Lower lobe of right lung (tissue), 2 donors: ENCODE data around the gene ANKS1B. TPM values are rescaled to one million over a fixed set of nuclear protein-coding genes. Genes with fewer than 3 reads are reported as not detected.
"Not testable (repeated sequence)": the region's sequence is repeated elsewhere in the genome, so short reads cannot be mapped to it uniquely, and the experiment has no call there.

Experiments
- ATAC-seq, 2 donors: fragments of 200-7000 bp; cut with Tn5 transposase; one replicate each; pipeline ENCODE4 v1.9.1; 2020 to 2022; ENCODE audit warnings: mild to moderate bottlenecking in 2 of 2, moderate library complexity in 2 of 2
- DNase-seq: peaks from one replicate; pipeline ENCODE4 v3.0.0-alpha.2; 2020
- H3K27ac ChIP-seq: fragments of 200-600 bp; one replicate; pipeline ENCODE4 v1.8.0; 2022
- H3K27me3 ChIP-seq: fragments of 200-600 bp; one replicate; pipeline ENCODE4 v1.8.0; 2022; ENCODE audit warnings: low read depth
- H3K36me3 ChIP-seq: fragments of 200-600 bp; one replicate; pipeline ENCODE4 v1.8.0; 2022; ENCODE audit warnings: mild to moderate bottlenecking
- H3K4me1 ChIP-seq: fragments of 200-600 bp; one replicate; pipeline ENCODE4 v1.8.0; 2022
- H3K4me3 ChIP-seq: fragments of 200-600 bp; one replicate; pipeline ENCODE4 v1.8.0; 2022; ENCODE audit warnings: mild to moderate bottlenecking
- H3K9me3 ChIP-seq: fragments of 200-600 bp; one replicate; pipeline ENCODE4 v1.8.0; 2022
- intact Hi-C: fragments of 100-400 bp; cut with DNase I; formaldehyde crosslinking; loops from one replicate; pipeline ENCODE4 v1.11.0; 2022
- total RNA-seq: library from RNA; stranded (reverse); fragmentation: NEBNext Ultra II Directional; extraction: Animal tissue kit (Norgen Biotek cat#: 25700); gene quantifications from one replicate; pipeline ENCODE4 v1.2.1, GENCODE V29; 2021
- TF ChIP-seq, protein P1 (sequence below): fragments of 200-600 bp; IDR thresholded peaks from one replicate; pipeline ENCODE4 v1.8.0; 2022; ENCODE audit warnings: antibody characterized with exemption, mild to moderate bottlenecking
- donor health status: DM: no; HTN: yes; CAD: no; lungs with severe emphysema.

The ANKS1B gene
- total RNA-seq, 1 donor from 2014 or later = 4.0 TPM

GRCh38 chr12:99806304-99806703 is 178.4 kb downstream of the ANKS1B start:
- no peak overlapping the region for H3K27ac ChIP-seq
- TF ChIP-seq, protein P1, sequence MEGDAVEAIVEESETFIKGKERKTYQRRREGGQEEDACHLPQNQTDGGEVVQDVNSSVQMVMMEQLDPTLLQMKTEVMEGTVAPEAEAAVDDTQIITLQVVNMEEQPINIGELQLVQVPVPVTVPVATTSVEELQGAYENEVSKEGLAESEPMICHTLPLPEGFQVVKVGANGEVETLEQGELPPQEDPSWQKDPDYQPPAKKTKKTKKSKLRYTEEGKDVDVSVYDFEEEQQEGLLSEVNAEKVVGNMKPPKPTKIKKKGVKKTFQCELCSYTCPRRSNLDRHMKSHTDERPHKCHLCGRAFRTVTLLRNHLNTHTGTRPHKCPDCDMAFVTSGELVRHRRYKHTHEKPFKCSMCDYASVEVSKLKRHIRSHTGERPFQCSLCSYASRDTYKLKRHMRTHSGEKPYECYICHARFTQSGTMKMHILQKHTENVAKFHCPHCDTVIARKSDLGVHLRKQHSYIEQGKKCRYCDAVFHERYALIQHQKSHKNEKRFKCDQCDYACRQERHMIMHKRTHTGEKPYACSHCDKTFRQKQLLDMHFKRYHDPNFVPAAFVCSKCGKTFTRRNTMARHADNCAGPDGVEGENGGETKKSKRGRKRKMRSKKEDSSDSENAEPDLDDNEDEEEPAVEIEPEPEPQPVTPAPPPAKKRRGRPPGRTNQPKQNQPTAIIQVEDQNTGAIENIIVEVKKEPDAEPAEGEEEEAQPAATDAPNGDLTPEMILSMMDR = no peak
- H3K4me1 ChIP-seq = no peaks in the 10 kb centered on the region
- ATAC-seq = no peak
- intact Hi-C loops = no loop called here
- H3K9me3 ChIP-seq = no peaks in the 10 kb centered on the region
- no peak for DNase-seq
- no peaks in the 10 kb centered on the region for H3K36me3 ChIP-seq
- no peak overlapping the region for H3K4me3 ChIP-seq
- no peaks in the 10 kb centered on the region for H3K27me3 ChIP-seq

DNA sequence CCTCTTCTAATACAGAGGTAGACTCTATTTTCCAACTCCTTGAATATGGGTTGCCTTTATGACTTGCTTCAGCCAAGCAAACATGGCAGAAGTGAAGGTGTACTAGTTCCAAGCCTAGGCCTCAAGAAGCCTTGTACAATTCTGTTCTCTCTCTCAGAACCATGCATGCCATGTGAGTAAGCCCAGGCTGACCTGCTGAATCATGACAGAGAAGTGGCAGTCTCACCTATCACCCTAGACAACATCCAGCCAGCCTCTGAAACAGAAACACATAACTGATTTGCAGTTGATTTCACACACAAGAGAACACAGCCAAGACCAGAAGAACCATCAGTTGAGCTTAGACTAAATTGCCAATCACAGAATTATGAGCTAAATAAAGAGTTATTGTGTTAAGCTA is 180.0 kb downstream of the ANKS1B start:
- TF ChIP-seq, protein P1 = no peak
- Histone ChIP-seq H3K4me1 (no peaks in the 10 kb centered on the region), H3K4me3 (no peak overlapping the region), H3K27ac (no peak overlapping the region), H3K9me3 (no peaks in the 10 kb centered on the region), H3K27me3 (no peaks in the 10 kb centered on the region), H3K36me3 (no peaks in the 10 kb centered on the region)
- intact Hi-C loops = no loop called here
- ATAC-seq (no peak), DNase-seq (no peak)

- intact Hi-C loops = no loop called here
- TF ChIP-seq, protein P1 = no peak
- ATAC-seq = no peak
- no peak overlapping the region for H3K4me3 ChIP-seq
- H3K36me3 ChIP-seq = no peaks in the 10 kb centered on the region
- H3K4me1 ChIP-seq = no peaks in the 10 kb centered on the region
- no peak overlapping the region for H3K27ac ChIP-seq
- DNase-seq = no peak
- no peaks in the 10 kb centered on the region for H3K9me3 ChIP-seq
- no peaks in the 10 kb centered on the region for H3K27me3 ChIP-seq
Observed at GRCh38 chr12:99800605-99801004, 184.1 kb downstream of the ANKS1B start.

- H3K9me3 ChIP-seq, H3K27ac ChIP-seq, intact Hi-C loops, H3K36me3 ChIP-seq, DNase-seq, ATAC-seq, H3K4me1 ChIP-seq, H3K4me3 ChIP-seq, H3K27me3 ChIP-seq: not testable (repeated sequence)
Observed at GRCh38 chr12:99797931-99798330, 186.8 kb downstream of the ANKS1B start.

DNA sequence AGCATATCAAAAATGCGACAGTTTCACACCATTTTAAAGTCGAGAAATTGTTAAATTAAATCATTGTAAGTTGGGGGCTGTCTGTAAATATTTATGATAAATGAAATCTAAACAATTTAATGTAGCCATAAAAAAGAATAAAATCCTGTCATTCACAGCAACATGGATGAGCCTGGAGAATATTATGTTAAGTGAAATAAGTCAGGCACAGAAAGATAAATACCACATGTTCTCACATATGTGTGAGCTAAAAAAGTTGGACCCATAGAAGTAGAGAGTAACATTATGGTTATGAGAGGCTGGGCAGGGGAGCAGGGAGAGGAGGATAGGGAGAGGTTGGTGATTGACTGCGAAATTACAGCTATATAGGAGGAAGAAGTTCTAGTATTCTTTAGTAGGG is 201.3 kb downstream of the ANKS1B start:
- Histone ChIP-seq H3K4me3 (no peak overlapping the region), H3K36me3 (no peaks in the 10 kb centered on the region), H3K9me3 (no peaks in the 10 kb centered on the region), H3K27ac (no peak overlapping the region), H3K4me1 (no peaks in the 10 kb centered on the region), H3K27me3 (no peaks in the 10 kb centered on the region)
- DNase-seq (no peak), ATAC-seq (no peak)
- TF ChIP-seq, protein P1 = no peak
- intact Hi-C loops = no loop called here

GRCh38 chr12:99772274-99772673 is 212.5 kb downstream of the ANKS1B start:
- Histone ChIP-seq H3K4me1 (no peaks in the 10 kb centered on the region), H3K4me3 (no peak overlapping the region), H3K9me3 (no peaks in the 10 kb centered on the region), H3K27ac (no peak overlapping the region), H3K27me3 (no peaks in the 10 kb centered on the region), H3K36me3 (no peaks in the 10 kb centered on the region)
- DNase-seq = no peak
- intact Hi-C loops = no loop called here
- no peak for ATAC-seq
- TF ChIP-seq, protein P1 = no peak
